Fibroblast of pulmonary artery (primary cell): ENCODE measurements around the gene PANK4.

Experiments used
- DNase-seq: peaks from one replicate; pipeline ENCODE4 v3.0.0-alpha.2; 2010; ENCODE audit warnings: low read depth
- H3K4me3 ChIP-seq: replicated peaks from 2 replicates; pipeline ENCODE4 v1.5.1; 2011; ENCODE audit warnings: low read depth, mild to moderate bottlenecking, control low read depth, low read length, moderate library complexity
- TF ChIP-seq, protein P1 (sequence below): IDR thresholded peaks from 2 replicates; pipeline ENCODE4 v1.5.1; 2011; ENCODE audit warnings: mild to moderate bottlenecking, control low read depth, low read length, inconsistent platforms; ENCODE audit errors: missing control alignments

PANK4 gene

DNA sequence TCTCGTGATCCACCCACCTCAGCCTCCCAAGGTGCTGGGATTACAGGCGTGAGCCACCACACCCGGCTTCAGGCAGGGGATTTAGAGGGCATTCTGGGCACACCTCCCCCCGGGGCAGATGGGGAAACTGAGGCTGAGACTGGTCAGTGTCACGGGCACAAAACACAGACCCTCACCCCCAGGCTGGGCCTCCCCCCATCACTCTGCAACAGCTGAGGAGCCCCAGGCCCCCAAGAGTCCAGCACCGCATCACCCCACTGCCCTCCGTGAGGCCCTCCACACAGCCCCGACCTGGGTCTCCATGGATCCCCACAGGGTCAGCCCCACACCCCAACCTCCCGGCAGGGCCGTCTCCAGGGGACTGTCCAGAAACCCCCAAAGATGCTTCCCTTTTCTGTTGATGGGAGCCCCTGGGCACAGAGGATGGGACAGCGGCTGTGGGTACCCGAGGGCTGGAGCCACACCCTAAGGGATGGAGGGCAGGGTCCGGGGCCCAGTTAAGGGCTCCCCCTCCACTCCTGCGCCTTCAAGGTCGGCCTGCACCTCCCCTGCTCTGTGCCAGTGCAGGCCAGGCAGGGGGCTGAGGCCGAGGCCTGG is 40.8 kb upstream of the PANK4 start:
- TF ChIP-seq, protein P1, sequence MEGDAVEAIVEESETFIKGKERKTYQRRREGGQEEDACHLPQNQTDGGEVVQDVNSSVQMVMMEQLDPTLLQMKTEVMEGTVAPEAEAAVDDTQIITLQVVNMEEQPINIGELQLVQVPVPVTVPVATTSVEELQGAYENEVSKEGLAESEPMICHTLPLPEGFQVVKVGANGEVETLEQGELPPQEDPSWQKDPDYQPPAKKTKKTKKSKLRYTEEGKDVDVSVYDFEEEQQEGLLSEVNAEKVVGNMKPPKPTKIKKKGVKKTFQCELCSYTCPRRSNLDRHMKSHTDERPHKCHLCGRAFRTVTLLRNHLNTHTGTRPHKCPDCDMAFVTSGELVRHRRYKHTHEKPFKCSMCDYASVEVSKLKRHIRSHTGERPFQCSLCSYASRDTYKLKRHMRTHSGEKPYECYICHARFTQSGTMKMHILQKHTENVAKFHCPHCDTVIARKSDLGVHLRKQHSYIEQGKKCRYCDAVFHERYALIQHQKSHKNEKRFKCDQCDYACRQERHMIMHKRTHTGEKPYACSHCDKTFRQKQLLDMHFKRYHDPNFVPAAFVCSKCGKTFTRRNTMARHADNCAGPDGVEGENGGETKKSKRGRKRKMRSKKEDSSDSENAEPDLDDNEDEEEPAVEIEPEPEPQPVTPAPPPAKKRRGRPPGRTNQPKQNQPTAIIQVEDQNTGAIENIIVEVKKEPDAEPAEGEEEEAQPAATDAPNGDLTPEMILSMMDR: no peak
- no peak overlapping the region for H3K4me3 ChIP-seq
- no peak for DNase-seq

GRCh38 chr1:2566101-2567045 is 40.0 kb upstream of the PANK4 start:
- H3K4me3 ChIP-seq: no peak overlapping the region
- TF ChIP-seq, protein P1: no peak
- no peak for DNase-seq

GRCh38 chr1:2564815-2565374 is 38.5 kb upstream of the PANK4 start:
- DNase-seq: no peak
- TF ChIP-seq, protein P1: no peak
- H3K4me3 ChIP-seq: no peak overlapping the region

- H3K4me3 ChIP-seq: no peak overlapping the region
- no peak for DNase-seq
- TF ChIP-seq, protein P1: no peak
These were observed 37.8 kb upstream of the PANK4 start for GRCh38 chr1:2564006-2564814.

DNA sequence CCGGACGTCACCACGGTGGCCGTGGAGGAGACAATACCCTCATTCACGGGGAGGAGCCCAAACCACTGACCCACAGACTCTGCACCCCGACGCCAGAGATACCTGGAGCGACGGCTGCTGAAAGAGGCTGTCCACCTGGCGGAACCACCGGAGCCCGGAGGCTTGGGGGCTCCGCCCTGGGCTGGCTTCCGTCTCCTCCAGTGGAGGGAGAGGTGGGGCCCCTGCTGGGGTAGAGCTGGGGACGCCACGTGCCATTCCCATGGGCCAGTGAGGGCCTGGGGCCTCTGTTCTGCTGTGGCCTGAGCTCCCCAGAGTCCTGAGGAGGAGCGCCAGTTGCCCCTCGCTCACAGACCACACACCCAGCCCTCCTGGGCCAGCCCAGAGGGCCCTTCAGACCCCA is 36.8 kb upstream of the PANK4 start:
- TF ChIP-seq, protein P1: no peak
- no peak for DNase-seq
- no peak overlapping the region for H3K4me3 ChIP-seq
